Fibroblast of skin of left biceps (primary cell): ENCODE measurements around the gene RPL10.

Experiments used
- DNase-seq, 2 experiments: peaks; one replicate each; pipeline ENCODE4 v3.0.0-alpha.2; 2013; ENCODE audit warnings: low read depth in 2 of 2

The RPL10 gene

GRCh38 chrX:154362085-154362742 lies 36.0 kb upstream of the RPL10 start:
- no peak for DNase-seq

DNA sequence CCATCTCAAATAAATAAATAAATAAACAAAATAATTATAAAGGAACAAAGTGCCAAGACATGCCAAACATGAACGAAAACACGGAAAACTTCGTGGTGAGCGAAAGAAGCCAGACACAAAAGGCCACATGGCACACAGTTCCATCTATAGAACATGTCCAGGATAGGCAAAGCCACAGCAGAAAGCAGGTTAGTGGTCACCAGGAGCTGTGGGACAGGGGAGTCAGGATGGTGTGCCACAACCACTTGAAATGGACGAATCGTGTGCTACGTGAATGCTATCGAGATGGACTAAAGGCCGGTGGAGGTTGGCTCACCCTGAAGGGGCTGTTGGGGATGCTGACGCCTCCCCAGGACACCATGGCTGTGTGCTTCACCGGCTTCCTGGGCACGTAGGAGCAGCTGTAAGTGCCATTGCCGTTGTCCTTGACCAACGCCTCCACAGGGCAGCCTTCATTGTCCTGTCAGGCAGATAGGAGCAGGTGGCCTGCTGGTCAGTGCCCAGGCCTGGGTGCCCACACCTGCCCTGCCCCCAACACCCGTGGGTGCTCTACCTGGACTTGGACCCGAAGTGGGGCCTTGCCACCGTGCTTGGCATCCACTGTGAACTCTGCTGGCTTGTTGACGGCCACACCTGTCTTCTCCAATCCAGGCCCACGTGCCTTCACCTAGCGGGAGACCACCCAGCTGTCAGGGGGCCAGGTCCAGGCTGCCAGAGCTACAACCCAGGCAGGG lies 34.3 kb upstream of the RPL10 start:
- no peak for DNase-seq

- DNase-seq: no peak
Observed at GRCh38 chrX:154365052-154365600, 33.1 kb upstream of the RPL10 start.

GRCh38 chrX:154365997-154366665 lies 32.0 kb upstream of the RPL10 start:
- no peak for DNase-seq

DNA sequence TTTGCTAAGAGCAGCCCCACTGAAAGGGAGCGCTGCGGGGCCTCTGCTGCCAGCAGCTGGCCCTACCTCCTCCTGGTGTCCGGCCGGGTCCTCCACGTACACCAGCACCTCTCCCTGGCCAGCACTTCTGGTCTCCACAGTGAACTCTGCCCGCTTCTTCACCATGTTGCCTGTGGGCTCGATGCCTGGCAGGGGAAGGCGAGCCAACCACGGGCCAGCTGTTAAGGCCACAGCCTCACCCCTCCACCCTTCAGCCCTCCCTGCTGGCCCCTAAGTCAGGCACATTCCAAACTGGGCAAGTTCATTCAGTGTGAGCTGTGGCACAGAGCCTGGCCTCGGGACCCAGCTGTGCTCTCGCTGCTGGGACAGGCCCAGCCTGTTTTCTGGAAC lies 31.5 kb upstream of the RPL10 start:
- DNase-seq: no peak

DNA sequence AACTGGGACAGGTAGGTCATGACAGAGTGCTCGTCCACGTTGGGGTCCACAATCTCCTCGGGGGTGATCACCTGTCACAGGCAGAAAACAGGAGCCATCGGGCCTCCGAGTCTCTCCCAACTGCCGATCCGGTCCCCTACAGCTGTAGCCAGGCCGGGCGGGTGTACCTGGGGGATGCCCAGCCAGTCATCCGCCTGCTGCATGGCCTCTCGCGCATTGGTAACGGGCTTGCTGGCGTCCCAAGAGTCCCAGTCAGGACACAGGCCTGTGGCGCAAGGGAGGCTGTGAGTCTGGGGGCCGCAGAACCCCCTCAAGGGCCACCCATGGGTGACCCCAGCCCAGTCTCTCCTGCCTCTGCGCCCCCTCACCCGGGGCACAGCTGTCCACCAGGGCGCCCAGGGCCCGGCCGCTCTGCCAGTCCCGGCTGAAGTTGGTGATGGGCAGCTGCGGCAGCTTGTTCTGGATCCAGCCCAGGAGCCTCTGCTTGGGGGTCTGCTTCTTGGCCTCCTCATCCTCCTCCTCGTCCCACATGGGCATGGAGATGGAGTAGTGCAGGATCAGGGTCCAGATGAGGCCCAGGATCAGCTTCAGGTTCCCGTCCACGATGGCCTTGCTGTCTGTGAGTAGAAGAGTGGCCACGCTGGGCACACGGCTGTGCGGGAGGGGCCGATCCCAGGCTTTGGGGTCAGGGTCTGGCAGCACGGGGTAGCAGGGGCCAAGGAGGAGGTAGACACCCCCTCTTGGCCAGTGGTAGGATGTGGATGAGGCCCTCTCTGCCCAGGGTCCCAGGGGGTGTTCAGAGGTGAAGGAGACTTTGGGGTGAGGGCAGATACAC lies 30.5 kb upstream of the RPL10 start:
- DNase-seq: no peak

DNA sequence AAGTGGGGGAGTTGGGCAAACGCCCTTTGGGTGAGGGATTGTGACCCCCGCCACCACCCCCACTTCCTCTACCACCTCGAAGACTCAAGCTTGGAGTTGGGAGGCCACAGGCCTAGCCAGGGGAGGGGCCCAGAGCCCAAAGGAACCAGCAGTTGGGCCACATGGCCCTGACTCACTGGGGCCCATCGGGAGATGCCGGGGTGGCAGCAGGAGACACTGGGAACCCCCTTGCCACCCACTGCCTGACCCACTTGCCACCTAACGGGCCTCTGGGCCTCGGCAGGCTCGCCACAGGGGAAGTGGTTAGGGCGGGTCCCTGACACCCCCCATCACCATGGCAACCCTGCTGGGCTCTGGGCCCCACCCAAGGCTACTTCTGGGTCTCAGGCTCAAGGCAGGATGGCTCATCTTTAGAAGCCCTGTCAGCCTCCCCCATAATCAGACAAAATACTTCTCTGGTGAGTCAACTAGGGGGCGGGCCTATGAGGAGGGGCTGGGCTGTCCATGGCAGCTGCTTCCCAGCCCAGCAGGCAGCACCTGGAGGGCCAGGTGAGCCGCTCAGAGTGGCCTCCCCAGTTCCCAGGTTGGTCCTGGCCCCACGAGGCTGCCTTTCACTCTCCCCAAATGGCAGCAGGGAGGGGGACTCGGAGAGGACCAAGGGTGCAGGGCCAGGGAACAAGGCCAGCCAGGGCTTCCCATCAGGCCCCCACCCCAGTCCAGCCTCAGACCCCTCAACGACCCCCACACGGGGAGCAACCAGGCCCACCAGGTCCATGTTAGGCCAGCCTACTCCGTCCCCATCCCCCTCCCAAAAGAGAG lies 29.3 kb upstream of the RPL10 start:
- peak; percentile 70 for DNase-seq

DNA sequence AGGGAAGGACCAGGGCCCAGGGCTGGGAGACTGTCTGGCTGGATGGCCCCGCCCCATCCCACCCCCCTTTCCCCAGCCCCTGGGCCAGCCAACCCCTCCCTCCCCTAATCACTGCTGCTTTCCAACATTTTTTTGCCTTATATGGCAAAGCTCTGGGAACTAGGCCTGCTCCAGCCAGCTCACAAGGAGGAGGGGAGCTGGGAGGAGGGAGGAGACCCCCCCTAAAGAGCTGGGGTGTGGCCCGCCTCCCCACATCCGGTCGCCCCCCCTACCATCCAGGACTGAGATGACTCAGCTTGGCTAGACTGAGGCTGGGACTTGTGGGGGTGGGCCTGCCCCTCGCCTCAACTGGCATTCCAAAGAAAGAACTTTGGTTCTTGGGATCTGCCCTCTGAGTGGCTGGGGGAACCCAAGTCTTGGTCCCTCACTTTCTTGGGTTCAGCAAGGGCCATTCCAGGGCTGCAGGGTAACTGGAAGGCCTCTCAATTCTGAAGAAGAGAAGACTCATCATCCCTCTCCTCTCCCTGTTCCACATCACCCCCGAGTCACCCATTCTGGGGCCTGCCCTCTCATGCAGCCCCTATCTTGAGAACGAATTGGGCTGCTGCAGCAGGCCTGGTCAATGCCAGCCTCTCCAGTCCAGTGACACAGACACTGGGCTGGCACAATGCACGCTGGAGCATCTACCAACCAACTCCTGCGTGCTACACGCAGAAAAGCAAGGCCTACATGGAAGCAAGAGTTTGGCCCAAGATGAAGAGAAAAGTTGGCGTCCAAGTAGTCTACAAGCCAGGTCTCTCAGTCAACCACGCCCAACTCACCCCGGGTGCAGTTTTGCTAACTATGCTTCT lies 28.5 kb upstream of the RPL10 start:
- peak; percentile 92 to 94 for DNase-seq

DNA sequence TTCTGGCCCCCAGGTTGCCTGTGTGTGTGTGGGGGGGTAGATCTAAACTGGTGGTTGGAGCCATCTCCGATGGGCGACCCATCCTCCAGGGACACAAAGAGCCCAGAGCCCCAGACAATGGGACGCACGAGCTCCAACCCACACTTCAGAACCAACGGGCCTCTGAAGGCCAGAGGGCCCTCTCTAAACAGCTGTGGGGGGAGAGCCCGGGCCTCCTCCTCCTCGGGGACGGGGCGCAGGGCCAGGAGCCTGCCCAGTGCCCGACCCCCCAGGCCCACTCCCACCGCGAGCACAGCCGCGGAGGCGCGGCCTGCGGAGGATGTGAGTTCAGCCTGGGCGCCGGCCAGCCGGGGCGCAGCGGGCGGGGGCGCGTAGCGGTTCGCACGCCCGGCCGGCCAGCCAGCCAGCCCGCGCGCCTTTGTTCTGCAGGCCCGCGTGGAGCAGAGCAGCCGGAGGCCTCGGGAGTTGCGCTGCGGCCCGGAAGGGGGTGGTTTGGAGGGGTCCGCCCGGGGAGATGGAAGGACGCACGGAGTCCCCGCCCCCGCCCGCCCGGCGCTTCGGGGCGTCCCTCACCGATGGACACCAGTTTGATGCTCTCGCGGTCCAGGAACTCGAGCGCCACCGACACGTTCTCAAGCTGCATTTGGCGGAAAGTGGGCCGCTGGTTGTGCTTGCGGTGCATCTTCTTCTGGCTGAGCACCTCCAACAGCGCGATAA lies 27.7 kb upstream of the RPL10 start:
- DNase-seq: no peak

- peak; percentile 86 to 87 for DNase-seq
Observed at GRCh38 chrX:154371017-154371788, 27.0 kb upstream of the RPL10 start.

GRCh38 chrX:154371789-154372300 lies 26.3 kb upstream of the RPL10 start:
- DNase-seq: no peak

DNA sequence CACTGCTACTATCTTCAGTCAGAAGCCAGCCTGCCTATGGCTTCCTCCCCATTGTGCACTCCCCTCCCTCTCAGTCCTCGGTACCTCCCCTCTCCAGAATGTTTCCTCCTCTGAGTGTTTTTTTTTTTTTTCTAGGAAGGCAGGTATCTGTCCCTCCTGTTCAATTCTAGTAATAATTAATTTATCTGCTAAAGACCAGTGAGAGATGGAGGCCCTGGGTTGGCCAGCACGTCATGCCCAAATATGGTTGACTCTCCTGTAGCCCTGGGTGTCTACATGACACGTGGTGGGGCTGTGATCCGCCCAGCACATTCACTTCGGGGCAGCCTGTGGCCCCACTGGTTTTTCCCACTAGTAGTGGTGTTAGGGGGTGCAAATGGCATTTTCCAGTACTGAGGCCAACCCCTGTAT lies 25.6 kb upstream of the RPL10 start:
- no peak for DNase-seq

DNA sequence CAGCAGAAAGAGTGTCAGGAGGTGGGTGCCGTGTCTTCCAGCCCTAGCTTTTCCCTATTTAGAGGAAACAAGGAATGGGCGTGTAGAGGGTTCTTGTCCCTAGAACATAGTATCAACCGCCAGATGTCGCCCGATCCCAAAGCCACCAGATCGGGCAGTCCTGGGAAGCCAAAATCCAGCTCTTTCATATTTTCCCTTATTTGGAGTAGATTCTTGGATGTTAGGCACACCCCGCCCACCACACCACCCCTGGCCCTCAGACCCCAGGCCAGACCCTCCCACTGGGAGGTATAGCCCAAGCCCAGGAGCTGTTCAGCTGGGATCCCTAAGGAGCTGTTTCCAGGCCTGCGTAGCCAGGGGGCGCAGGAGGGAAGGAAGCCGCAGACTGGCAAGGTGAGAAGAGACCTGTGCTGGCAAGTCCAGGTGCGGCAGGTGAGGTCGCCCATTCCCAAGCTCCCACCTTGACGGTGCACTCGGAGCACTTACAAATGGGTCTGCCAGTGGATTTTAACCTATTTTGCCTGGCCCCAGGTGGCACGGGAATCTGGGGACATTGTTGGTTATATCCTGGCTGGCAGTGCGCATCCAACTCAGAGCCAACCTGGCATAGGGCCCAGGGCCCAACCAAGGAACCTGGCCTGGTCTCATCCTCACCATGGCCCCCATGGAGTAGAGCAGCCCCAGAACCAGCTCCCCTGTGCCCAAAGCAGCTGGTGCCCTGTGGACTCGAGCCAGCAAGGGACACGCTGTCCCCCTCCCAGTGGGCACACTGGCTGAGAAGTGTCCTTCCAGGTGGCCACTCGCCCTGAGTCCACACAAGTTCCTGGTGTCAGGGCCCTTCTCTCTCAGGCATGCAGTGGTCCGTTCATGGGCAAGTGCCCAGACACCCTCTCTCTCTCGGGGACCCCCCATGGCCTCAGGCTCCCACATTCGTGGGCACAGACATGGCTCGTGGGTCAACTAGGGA lies 24.6 kb upstream of the RPL10 start:
- peak; percentile 76 to 78 for DNase-seq

DNA sequence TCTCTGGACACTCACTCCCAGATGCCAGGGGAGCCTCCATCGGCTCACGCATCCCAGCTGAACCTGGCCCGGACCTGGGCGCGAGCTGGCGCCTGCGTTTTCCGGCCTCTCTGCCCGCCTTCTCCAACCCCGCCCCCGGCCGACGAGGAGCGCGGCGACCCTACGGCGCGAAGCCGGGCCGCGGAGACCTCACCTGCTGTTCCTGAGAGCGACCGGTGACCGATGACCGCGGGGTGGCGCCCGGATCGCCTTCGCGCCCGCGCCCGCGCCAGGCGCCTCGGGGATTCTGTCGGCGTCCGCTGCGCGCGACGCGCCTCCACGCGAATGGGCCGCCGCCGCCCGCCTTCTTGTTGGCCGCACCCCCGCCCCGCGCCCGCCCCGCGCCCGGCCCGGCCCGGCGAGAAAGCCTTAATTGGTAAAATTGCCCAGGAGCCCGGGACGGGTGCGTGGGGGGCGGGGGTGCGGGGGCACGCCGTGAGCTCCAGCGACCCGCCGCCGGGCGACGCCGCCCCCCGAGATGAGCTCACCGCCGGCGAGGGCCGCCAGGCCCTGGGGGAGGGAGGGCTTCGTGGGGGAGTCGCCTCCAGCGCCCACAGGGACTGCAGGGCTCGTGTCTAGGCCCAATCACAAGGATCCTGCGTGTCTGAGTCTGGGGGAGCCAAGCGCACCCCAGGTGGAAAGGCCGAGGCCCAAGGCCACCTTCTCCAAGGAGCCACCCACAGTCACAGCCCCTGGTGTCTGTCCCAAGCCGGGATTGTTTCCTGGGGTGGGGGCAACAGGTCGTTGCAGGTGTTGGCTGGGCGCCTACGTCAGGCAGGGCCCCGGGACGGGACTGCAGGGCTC lies 23.6 kb upstream of the RPL10 start, which contains the start of gene FLNA:
Gene FLNA, minus strand, starts transcription at position 322 of the 843 bp plus-strand sequence. CDS start 3,389 bp downstream, outside the sequence.
- no peak for DNase-seq

- DNase-seq: no peak
Observed at GRCh38 chrX:154375156-154375504, 23.0 kb upstream of the RPL10 start.

GRCh38 chrX:154376774-154377173 lies 21.4 kb upstream of the RPL10 start:
- no peak for DNase-seq
